Neural cell (in vitro differentiated cells): ENCODE data around the gene TMEM119.

Source experiments
- CTCF ChIP-seq: fragments of 450-650 bp; IDR thresholded peaks from 2 replicates; pipeline ENCODE4 v1.5.1; 2014; ENCODE audit warnings: antibody characterized with exemption, mild to moderate bottlenecking, moderate library complexity; ENCODE audit not compliant: poor library complexity, severe bottlenecking
- EP300 ChIP-seq: fragments of 450-650 bp; conservative IDR thresholded peaks from 2 replicates; pipeline ENCODE4 v1.6.1; 2014; ENCODE audit warnings: antibody characterized with exemption, mild to moderate bottlenecking, moderate library complexity; ENCODE audit not compliant: poor library complexity, severe bottlenecking
- EZH2 ChIP-seq: fragments of 200-600, 300-800 bp; shearing (Covaris generic), sonication (generic); IDR thresholded peaks from 2 replicates; pipeline ENCODE4 v1.6.1; 2014; ENCODE audit warnings: antibody characterized with exemption, low read length, borderline replicate concordance, mild to moderate bottlenecking; ENCODE audit not compliant: insufficient read depth, poor library complexity, severe bottlenecking
- POLR2AphosphoS5 ChIP-seq: IDR thresholded peaks from 2 replicates; pipeline ENCODE4 v1.6.1; 2012

GRCh38 chr12:108564724-108565123 lies 33.2 kb downstream of the TMEM119 start:
- TF ChIP-seq POLR2AphosphoS5 (no peak), EP300 (no peak), EZH2 (no peak), CTCF (no peak)
